Subcutaneous abdominal adipose tissue (tissue), 5 donors: ENCODE measurements around the gene ICA1.

Experiments
- H3K27ac ChIP-seq: one replicate; pipeline ENCODE4 v1.7.0; 2013; ENCODE audit warnings: low read depth, mild to moderate bottlenecking, inconsistent platforms, low read length, moderate library complexity
- H3K27me3 ChIP-seq, 5 donors: one replicate each; pipeline ENCODE4 v1.7.0; 2013; ENCODE audit warnings: low read length in 5 of 5, inconsistent platforms in 1 of 5; ENCODE audit not compliant: control insufficient read depth in 5 of 5, insufficient read depth in 4 of 5
- H3K36me3 ChIP-seq, 5 donors: one replicate each; pipeline ENCODE4 v1.7.0; 2013; ENCODE audit warnings: low read length in 5 of 5; ENCODE audit not compliant: control insufficient read depth in 5 of 5, insufficient read depth in 5 of 5
- H3K4me1 ChIP-seq, 5 donors: one replicate each; pipeline ENCODE4 v1.7.0; 2013; ENCODE audit warnings: low read length in 5 of 5, mild to moderate bottlenecking in 3 of 5, moderate library complexity in 1 of 5; ENCODE audit not compliant: control insufficient read depth in 5 of 5, insufficient read depth in 5 of 5
- H3K4me3 ChIP-seq, 5 donors: one replicate each; pipeline ENCODE4 v1.7.0; 2013; ENCODE audit warnings: low read length in 5 of 5, low read depth in 1 of 5
- H3K9ac ChIP-seq, 5 donors: one replicate each; pipeline ENCODE4 v1.7.0; 2013; ENCODE audit warnings: low read length in 5 of 5, mild to moderate bottlenecking in 4 of 5, moderate library complexity in 3 of 5
- H3K9me3 ChIP-seq, 5 donors: one replicate each; pipeline ENCODE4 v1.7.0; 2013; ENCODE audit warnings: low read length in 5 of 5; ENCODE audit not compliant: control insufficient read depth in 5 of 5
- donor health status: healthy.
- donor health status: healthy.
- donor health status: healthy.
- donor health status: healthy.
- donor health status: healthy.

ICA1 gene

DNA sequence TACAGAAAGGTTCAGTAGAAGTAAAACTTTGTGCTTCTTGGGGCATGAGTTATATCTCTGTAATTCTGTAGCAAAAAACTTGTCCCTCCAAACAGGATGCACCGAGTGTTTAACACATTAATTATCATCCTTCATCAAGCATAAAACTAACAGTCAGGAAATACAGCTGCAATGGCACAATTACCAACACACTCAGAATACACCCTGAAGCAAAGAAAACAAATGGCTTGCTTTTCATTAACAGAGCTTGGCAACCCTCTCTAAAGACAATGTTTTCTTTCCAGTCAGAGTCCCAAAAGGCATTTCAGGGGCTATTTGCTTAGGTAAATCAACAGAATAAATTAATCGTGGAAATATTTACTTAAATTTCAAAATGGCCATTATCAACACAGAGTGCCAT is 107.7 kb downstream of the ICA1 start:
- no peak overlapping the region for H3K9ac ChIP-seq
- peaks cover 0 to 26% (median 8%) of the 10 kb centered on the region in 5 donors for H3K4me1 ChIP-seq
- H3K36me3 ChIP-seq, result peaks cover 0 to 13% (median 8%) of the 10 kb centered on the region in 5 donors
- no peaks in the 10 kb centered on the region for H3K9me3 ChIP-seq
- no peak overlapping the region for H3K4me3 ChIP-seq
- H3K27ac ChIP-seq, result no peak overlapping the region
- H3K27me3 ChIP-seq, result no peaks in the 10 kb centered on the region

DNA sequence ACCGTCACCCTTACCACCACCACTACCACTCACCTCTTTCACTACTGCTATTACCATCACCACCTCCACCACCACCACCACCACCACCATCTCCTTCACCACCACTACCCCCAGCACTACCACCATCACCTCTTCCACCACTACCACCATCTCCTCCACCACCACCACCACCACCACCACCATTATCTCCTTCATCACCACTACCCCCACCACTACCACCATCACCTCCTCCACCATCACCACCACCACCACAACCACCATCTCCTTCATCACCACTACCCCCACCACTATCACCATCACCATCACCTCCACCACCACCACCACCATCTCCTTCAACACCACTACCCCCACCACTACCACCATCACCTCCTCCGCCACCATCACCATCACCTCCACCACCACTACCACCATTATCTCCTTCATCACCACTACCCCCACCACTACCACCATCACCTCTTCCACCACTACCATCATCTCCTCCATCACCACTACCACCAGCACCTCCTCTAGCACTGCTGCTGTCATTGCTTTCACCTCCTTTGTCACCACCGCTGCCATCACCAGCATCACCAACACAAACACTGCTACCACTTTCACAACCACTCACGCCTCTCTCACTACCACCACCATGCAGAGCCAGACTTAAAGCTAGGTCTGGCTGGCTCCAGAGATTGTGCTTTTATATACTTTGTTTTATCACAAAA is 109.3 kb downstream of the ICA1 start:
- peaks cover 0 to 12% (median 8%) of the 10 kb centered on the region in 5 donors for H3K36me3 ChIP-seq
- H3K9ac ChIP-seq, result no peak overlapping the region
- H3K27me3 ChIP-seq, result no peaks in the 10 kb centered on the region
- H3K4me3 ChIP-seq, result no peak overlapping the region
- H3K4me1 ChIP-seq, result peaks cover 0 to 41% (median 12%) of the 10 kb centered on the region in 5 donors
- no peaks in the 10 kb centered on the region for H3K9me3 ChIP-seq
- H3K27ac ChIP-seq, result no peak overlapping the region

DNA sequence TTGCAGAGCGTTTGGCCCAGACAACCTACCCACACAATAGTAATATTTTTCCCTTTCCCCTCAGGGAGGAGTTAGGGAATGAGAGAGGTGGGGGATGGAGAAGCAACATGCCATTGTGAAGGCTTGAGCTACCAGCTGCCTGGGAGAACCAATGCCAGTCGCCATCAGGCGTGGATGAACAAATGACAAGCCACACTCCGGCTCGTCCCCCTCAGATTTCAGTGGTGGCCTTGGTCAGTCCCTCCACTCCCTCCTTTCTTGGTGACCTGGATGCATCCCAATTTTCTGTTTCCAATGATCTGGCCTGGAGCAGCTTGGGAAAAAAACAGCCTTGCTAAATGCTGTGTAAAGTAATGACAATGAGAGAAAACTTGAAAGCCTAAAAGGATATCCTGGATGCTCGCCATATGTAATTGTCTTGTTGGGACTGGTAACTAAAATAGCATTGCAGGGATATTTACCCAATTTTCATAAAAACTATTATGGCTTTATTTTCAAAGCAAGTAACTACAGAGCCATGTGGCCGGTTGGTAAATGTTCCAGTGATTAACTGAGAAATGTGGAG is 110.7 kb downstream of the ICA1 start:
- Histone ChIP-seq H3K27me3 (no peaks in the 10 kb centered on the region), H3K9me3 (no peaks in the 10 kb centered on the region), H3K27ac (no peak overlapping the region), H3K36me3 (peaks cover 0 to 10% (median 7%) of the 10 kb centered on the region in 5 donors), H3K4me1 (peaks cover 0 to 47% (median 22%) of the 10 kb centered on the region in 5 donors), H3K9ac (no peak overlapping the region), H3K4me3 (no peak overlapping the region)

DNA sequence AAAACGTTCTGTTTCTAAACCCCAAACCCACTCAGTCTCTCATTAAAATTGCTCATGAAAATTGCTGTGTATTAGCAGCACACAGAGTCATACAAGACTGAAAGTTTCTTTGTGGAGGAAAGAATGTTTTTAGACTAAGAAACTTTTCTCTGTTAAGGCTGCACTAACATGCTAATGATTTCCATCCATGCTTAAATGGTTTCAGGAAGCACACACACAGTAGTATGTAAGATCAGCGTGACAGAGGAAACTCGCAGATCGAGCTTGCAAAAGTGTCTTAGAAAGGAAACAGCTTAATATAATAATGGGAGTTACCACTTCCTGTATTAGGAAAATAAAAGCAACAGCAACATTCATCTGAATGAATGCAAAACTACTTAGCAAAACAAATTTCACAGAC is 112.7 kb downstream of the ICA1 start:
- H3K36me3 ChIP-seq, result no peaks in the 10 kb centered on the region
- no peaks in the 10 kb centered on the region for H3K9me3 ChIP-seq
- no peaks in the 10 kb centered on the region for H3K27me3 ChIP-seq
- H3K4me3 ChIP-seq, result no peak overlapping the region
- H3K4me1 ChIP-seq, result peaks cover 0 to 45% (median 22%) of the 10 kb centered on the region in 5 donors
- H3K27ac ChIP-seq, result no peak overlapping the region
- H3K9ac ChIP-seq, result peak overlapping the region in 1 of 5 donors; percentile 2

DNA sequence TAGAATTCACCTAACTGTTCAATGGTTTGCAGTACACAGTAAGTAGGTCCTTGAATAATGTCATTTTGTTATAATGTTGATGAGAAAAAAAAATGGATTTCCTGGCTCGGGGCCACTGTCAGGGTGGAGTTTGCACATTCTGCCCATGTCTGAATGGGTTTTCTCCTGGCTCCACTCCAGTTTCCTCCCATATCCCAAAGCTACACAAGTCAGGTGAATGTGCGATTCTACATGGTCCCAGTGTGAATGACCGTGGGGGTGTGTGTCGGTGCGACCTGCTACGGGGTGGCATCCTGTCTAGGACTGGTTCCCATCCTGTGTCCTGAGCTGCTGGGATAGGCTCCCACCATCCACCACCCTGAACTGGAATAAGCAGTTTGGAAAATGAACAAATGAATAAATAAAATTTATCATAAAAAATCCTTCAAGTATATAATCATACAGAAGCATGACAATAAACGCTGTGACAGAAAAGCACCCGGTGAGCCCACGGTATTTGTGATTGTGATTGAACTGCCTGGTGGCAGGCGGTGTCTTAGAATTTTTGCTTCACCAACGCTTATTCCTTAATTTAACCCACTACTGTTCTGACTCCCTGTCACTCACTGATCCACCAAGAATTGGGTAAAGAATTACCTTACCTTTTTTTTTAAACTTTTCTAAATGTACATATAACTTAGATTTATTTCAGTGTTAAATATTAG is 114.1 kb downstream of the ICA1 start:
- peaks cover 0 to 44% (median 22%) of the 10 kb centered on the region in 5 donors for H3K4me1 ChIP-seq
- peaks cover 0 to 7% (median 6%) of the 10 kb centered on the region in 5 donors for H3K36me3 ChIP-seq
- H3K9ac ChIP-seq, result no peak overlapping the region
- no peaks in the 10 kb centered on the region for H3K27me3 ChIP-seq
- H3K4me3 ChIP-seq, result no peak overlapping the region
- H3K9me3 ChIP-seq, result no peaks in the 10 kb centered on the region
- H3K27ac ChIP-seq, result no peak overlapping the region

DNA sequence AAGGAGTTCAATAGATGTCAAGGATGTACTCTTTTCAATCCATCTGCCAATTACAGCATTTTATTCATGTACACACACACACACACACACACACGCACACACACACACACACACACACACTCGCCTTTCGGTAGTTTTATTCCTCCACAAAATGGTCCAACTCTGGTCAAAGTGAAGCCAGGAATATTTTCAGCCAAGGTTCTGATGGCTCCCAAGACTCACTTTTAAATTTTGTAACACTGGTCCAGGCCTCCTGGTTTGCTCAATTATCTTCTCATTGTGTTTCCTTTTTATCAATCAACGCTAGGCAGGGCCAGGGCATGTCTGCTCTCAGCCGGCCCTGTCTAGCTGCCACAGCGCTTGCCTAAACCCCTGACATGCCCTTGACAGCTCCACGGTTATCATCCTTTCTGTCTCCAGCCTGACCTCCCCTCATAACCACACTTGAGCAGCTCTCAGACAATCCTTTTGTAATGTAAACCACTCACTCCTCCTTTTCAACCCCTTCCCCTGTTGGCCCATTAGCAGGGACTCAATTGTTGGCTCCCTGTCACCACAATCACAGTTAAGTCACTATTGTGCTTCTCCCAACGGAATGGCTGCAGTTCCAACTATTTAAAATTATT is 115.1 kb downstream of the ICA1 start:
- no peaks in the 10 kb centered on the region for H3K9me3 ChIP-seq
- H3K9ac ChIP-seq, result peak overlapping the region in 1 of 5 donors; percentile 42
- no peak overlapping the region for H3K4me3 ChIP-seq
- no peaks in the 10 kb centered on the region for H3K27me3 ChIP-seq
- no peak overlapping the region for H3K27ac ChIP-seq
- H3K4me1 ChIP-seq, result peaks cover 0 to 42% (median 22%) of the 10 kb centered on the region in 5 donors
- peaks cover 0 to 13% (median 6%) of the 10 kb centered on the region in 5 donors for H3K36me3 ChIP-seq

DNA sequence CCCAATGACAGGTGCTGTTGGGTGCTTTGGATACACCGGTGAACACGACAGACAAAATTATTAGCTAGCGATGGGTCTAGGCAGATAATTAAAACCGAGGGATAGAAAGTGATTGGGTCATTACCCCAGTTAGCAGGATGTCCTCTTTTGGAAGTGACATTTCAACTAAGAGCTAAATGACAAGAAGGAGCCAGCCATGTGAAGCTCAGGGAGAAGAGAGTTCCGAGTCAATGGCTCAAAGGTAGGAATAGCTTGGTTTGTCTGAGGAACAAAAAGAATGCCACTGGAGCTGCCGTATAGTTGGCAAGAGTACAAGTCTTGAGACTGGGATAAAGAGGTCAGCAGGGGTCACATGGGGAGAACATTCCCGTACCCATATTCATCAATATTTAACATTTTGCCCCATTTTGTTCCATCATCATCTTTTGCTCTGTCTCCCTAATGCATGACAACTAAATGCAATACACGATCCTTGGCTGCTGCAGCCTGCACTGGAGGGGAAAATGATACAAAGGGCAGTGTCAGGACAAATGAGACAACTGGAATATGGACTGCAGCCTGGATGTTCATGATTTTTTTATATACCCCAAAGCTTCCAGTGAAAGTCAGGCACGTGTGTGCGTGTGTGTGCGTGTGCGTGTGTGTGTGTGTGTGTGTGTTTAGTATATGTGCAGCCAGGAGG is 115.7 kb downstream of the ICA1 start:
- Histone ChIP-seq H3K27ac (no peak overlapping the region), H3K4me1 (peaks cover 0 to 39% (median 20%) of the 10 kb centered on the region in 5 donors), H3K36me3 (peaks cover 0 to 15% (median 9%) of the 10 kb centered on the region in 5 donors), H3K9me3 (no peaks in the 10 kb centered on the region), H3K9ac (no peak overlapping the region), H3K4me3 (no peak overlapping the region), H3K27me3 (no peaks in the 10 kb centered on the region)

DNA sequence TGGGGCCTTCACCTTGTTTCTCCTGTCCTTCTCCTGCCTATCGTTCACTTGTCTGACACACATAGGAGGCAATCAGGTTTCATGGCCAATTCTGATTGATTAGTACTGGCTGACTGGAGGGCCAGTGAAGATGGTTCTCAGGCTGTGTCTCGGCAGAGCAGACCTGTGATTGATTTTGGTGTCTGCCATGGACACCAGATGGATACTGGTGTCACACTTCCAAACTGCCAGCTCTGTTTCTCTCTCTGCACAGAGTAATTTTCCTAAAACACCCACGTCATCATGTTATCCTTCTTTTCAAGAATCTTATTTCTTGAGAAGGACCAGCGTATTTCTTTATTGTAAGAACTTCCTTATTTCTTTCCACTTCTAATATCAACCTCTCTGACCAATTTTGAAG is 117.1 kb downstream of the ICA1 start:
- Histone ChIP-seq H3K9ac (no peak overlapping the region), H3K36me3 (peaks cover 2 to 25% (median 13%) of the 10 kb centered on the region in 5 donors), H3K4me3 (no peak overlapping the region), H3K9me3 (no peaks in the 10 kb centered on the region), H3K4me1 (peaks cover 0 to 28% (median 15%) of the 10 kb centered on the region in 5 donors), H3K27ac (no peak overlapping the region), H3K27me3 (no peaks in the 10 kb centered on the region)

DNA sequence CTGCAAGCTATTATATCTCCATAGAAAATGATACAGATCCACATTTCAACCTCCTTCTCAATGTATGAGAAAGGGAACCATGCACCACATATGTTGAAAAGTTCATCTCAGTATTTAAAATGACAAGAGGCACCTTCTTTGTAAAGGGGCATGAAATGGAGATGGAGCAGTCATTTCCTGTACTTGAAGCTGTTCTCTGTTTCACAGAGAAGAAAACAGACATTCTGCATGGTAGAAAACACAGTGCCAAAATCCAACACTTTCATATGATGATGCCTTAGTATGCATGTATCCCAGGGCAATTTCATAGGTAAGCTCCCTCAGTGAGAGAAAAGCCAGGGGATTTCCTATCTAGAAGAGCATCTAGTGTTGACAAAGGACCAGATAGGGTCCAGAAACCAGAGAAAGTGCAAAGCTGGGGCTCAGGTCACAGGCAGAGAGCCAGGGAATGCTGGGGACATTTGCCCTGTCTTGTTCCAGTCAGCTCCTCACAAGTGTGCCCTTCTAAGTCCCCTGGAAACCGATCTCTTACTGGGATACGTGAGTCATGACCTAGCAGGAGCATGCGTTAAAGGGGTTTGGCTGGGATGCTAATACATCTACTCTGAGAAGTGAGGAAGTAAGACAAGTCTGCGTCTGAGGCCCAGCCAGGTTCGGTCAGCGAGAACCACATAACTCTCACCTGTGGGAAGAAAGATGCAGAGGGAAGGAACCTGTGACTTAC is 118.7 kb downstream of the ICA1 start:
- H3K36me3 ChIP-seq, result peaks cover 3 to 25% (median 13%) of the 10 kb centered on the region in 5 donors
- H3K9me3 ChIP-seq, result no peaks in the 10 kb centered on the region
- H3K4me3 ChIP-seq, result no peak overlapping the region
- no peak overlapping the region for H3K9ac ChIP-seq
- no peak overlapping the region for H3K27ac ChIP-seq
- H3K4me1 ChIP-seq, result peaks cover 0 to 18% (median 12%) of the 10 kb centered on the region in 5 donors
- no peaks in the 10 kb centered on the region for H3K27me3 ChIP-seq
